ENCODE measurements around the gene SV2C. TPM values are rescaled to one million over a fixed set of nuclear protein-coding genes. Genes with fewer than 3 reads are reported as not detected.
"Not testable (repeated sequence)": the region's sequence is repeated elsewhere in the genome, so short reads cannot be mapped to it uniquely, and the experiment has no call there.

Gene SV2C, protein sequence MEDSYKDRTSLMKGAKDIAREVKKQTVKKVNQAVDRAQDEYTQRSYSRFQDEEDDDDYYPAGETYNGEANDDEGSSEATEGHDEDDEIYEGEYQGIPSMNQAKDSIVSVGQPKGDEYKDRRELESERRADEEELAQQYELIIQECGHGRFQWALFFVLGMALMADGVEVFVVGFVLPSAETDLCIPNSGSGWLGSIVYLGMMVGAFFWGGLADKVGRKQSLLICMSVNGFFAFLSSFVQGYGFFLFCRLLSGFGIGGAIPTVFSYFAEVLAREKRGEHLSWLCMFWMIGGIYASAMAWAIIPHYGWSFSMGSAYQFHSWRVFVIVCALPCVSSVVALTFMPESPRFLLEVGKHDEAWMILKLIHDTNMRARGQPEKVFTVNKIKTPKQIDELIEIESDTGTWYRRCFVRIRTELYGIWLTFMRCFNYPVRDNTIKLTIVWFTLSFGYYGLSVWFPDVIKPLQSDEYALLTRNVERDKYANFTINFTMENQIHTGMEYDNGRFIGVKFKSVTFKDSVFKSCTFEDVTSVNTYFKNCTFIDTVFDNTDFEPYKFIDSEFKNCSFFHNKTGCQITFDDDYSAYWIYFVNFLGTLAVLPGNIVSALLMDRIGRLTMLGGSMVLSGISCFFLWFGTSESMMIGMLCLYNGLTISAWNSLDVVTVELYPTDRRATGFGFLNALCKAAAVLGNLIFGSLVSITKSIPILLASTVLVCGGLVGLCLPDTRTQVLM
- total RNA-seq (ENCODE audit: unreplicated experiment), result 0.15 TPM
- long read RNA-seq, partial matches to known transcripts, result 0 of 1 reads
- long read RNA-seq, other reads (novel, unspliced or antisense), result 1 of 1 reads

GRCh38 chr5:76082772-76083554 lies at the start of gene SV2C:
TSS of gene SV2C (plus strand) at chr5:76083383. CDS start at chr5:76131751, 48,368 bp downstream.
- Mint-ChIP-seq H3K27ac (ENCODE audit: unreplicated experiment) (no peak within 1 kb of the TSS), H3K4me3 (ENCODE audit: unreplicated experiment) (peak within 1 kb of the TSS; percentile 87), H3K27me3 (ENCODE audit: unreplicated experiment) (peaks cover 18% of the 10 kb centered on the region)

DNA sequence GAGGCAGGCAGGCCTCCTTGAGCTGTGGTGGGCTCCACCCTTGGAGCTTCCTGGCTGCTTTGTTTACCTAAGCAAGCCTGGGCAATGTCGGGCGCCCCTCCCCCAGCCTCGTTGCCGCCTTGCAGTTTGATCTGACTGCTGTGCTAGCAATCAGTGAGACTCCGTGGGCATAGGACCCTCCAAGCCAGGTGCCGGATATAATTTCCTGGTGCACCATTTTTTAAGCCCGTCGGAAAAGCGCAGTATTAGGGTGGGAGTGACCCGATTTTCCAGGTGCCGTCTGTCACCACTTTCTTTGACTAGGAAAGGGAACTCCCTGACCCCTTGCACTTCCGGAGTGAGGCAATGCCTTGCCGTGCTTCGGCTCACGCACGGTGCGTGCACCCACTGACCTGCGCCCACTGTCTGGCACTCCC lies 45.4 kb upstream of the SV2C start:
- DNase-seq (ENCODE audit: low spot score); H3K4me3 Mint-ChIP-seq (ENCODE audit: unreplicated experiment): not testable (repeated sequence)

More at GRCh38 chr5:76082772-76083554, at the start of gene SV2C:
- no peaks in the 10 kb centered on the region for H3K36me3 Mint-ChIP-seq (ENCODE audit: low read depth, unreplicated experiment)
- peak; percentile 28 for DNase-seq (ENCODE audit: low spot score)
- H3K9me3 Mint-ChIP-seq (ENCODE audit: unreplicated experiment), result no peaks in the 10 kb centered on the region
- H3K4me1 Mint-ChIP-seq (ENCODE audit: unreplicated experiment), result peaks cover 14% of the 10 kb centered on the region
- TF ChIP-seq CTCF (IDR thresholded peaks at IDR 0.05; ENCODE audit: unreplicated experiment), result no peak

DNA sequence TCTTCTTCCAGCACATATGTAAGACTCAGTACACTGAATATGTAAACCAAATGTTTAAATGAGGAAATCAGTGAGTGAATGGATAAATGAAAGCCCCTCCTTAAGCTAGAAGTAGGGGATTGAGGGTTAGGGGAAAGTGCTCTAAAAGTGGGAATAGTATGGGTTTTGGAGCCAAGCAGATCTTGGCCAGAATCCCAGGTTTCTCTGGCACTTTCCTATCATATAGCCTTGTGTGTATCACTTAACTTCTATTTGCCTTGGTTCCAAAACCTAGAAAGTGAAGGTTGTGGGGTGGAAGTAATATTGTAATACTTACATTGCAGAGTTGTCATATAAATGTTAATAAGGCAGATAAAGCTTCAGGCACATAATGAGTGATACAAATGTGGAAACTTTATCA lies 45.0 kb upstream of the SV2C start:
- Mint-ChIP-seq H3K27me3 (ENCODE audit: unreplicated experiment) (peaks cover 4% of the 10 kb centered on the region), H3K4me3 (ENCODE audit: unreplicated experiment) (no peak overlapping the region), H3K4me1 (ENCODE audit: unreplicated experiment) (no peaks in the 10 kb centered on the region)

More for the DNA sequence above, 45.4 kb upstream of the SV2C start:
- H3K27me3 Mint-ChIP-seq (ENCODE audit: unreplicated experiment); H3K27ac Mint-ChIP-seq (ENCODE audit: unreplicated experiment); H3K4me1 Mint-ChIP-seq (ENCODE audit: unreplicated experiment); H3K36me3 Mint-ChIP-seq (ENCODE audit: low read depth, unreplicated experiment); H3K9me3 Mint-ChIP-seq (ENCODE audit: unreplicated experiment): not testable (repeated sequence)

DNA sequence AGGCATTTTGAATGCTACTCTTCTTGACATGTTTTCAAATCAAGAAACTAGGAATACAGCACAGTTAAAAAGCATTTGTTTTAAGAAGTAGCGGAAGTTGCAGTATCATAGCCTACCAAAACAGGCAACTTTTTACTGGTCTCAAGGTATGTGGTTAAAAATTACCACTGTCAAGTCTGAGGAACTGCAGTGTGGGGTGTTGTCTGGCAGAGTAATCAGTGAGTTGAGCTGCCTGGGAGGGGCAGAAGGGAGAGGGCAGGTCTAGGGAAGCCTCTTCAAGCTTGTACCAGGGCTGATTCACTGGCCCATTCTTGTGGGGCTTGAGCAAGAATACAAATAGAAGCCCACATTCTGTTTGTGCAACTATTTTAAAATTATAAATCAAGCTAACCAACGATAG lies 42.4 kb upstream of the SV2C start:
- TF ChIP-seq CTCF (IDR thresholded peaks at IDR 0.05; ENCODE audit: unreplicated experiment), result no peak
- H3K9me3 Mint-ChIP-seq (ENCODE audit: unreplicated experiment), result no peaks in the 10 kb centered on the region
- peaks cover 4% of the 10 kb centered on the region for H3K27me3 Mint-ChIP-seq (ENCODE audit: unreplicated experiment)
- H3K4me1 Mint-ChIP-seq (ENCODE audit: unreplicated experiment), result no peaks in the 10 kb centered on the region
- no peak for DNase-seq (ENCODE audit: low spot score)
- H3K36me3 Mint-ChIP-seq (ENCODE audit: low read depth, unreplicated experiment), result no peaks in the 10 kb centered on the region
- no peak overlapping the region for H3K27ac Mint-ChIP-seq (ENCODE audit: unreplicated experiment)
- H3K4me3 Mint-ChIP-seq (ENCODE audit: unreplicated experiment), result no peak overlapping the region

More for the DNA sequence above, 45.0 kb upstream of the SV2C start:
- Mint-ChIP-seq H3K9me3 (ENCODE audit: unreplicated experiment) (peaks cover 5% of the 10 kb centered on the region), H3K27ac (ENCODE audit: unreplicated experiment) (no peak overlapping the region), H3K36me3 (ENCODE audit: low read depth, unreplicated experiment) (no peaks in the 10 kb centered on the region)
- TF ChIP-seq CTCF (IDR thresholded peaks at IDR 0.05; ENCODE audit: unreplicated experiment), result no peak
- no peak for DNase-seq (ENCODE audit: low spot score)

- DNase-seq (ENCODE audit: low spot score), result peak; percentile 52
- no peaks in the 10 kb centered on the region for H3K4me1 Mint-ChIP-seq (ENCODE audit: unreplicated experiment)
- H3K36me3 Mint-ChIP-seq (ENCODE audit: low read depth, unreplicated experiment), result no peaks in the 10 kb centered on the region
- no peaks in the 10 kb centered on the region for H3K9me3 Mint-ChIP-seq (ENCODE audit: unreplicated experiment)
- no peak overlapping the region for H3K4me3 Mint-ChIP-seq (ENCODE audit: unreplicated experiment)
- peaks cover 4% of the 10 kb centered on the region for H3K27me3 Mint-ChIP-seq (ENCODE audit: unreplicated experiment)
- TF ChIP-seq CTCF (IDR thresholded peaks at IDR 0.05; ENCODE audit: unreplicated experiment), result no peak
- no peak overlapping the region for H3K27ac Mint-ChIP-seq (ENCODE audit: unreplicated experiment)
Observed at GRCh38 chr5:76041863-76042262, 41.3 kb upstream of the SV2C start.
